GM12865 (cell line): ENCODE data around the gene ANKRD44.

Experiments used
- DNase-seq: peaks from one replicate; pipeline ENCODE4 v3.0.0; 2010; ENCODE audit warnings: low read depth
- H3K4me3 ChIP-seq: 2 replicates; pipeline ENCODE4 v1.5.1; 2011; ENCODE audit warnings: mild to moderate bottlenecking, low read depth, low read length, control low read depth
- TF ChIP-seq, protein P1 (sequence below): IDR thresholded peaks from 2 replicates; pipeline ENCODE4 v1.5.1; 2011; ENCODE audit warnings: low read length, control low read depth, low read depth, inconsistent platforms; ENCODE audit not compliant: insufficient read depth; ENCODE audit errors: missing control alignments

ANKRD44 gene

DNA sequence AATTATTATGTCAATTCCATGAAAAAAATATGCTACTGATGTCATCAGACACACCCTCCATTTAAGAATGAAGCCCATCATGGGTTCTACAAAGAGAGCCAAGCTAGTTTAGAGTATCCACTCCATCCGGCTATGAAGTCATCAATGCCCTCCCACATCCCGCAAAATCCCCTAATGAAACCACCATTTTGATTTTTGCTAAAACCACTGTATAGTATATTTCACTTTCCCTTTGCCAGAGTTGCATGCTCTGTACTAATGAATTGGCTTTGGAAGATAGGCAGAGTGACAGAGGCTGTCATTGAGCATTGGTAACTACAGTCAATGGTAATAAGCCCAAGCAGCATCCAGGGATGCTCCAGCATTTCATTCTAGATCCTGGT is 118.6 kb downstream of the ANKRD44 start:
- peak; percentile 79 for DNase-seq
- H3K4me3 ChIP-seq = no peak overlapping the region
- TF ChIP-seq, protein P1, sequence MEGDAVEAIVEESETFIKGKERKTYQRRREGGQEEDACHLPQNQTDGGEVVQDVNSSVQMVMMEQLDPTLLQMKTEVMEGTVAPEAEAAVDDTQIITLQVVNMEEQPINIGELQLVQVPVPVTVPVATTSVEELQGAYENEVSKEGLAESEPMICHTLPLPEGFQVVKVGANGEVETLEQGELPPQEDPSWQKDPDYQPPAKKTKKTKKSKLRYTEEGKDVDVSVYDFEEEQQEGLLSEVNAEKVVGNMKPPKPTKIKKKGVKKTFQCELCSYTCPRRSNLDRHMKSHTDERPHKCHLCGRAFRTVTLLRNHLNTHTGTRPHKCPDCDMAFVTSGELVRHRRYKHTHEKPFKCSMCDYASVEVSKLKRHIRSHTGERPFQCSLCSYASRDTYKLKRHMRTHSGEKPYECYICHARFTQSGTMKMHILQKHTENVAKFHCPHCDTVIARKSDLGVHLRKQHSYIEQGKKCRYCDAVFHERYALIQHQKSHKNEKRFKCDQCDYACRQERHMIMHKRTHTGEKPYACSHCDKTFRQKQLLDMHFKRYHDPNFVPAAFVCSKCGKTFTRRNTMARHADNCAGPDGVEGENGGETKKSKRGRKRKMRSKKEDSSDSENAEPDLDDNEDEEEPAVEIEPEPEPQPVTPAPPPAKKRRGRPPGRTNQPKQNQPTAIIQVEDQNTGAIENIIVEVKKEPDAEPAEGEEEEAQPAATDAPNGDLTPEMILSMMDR = no peak

DNA sequence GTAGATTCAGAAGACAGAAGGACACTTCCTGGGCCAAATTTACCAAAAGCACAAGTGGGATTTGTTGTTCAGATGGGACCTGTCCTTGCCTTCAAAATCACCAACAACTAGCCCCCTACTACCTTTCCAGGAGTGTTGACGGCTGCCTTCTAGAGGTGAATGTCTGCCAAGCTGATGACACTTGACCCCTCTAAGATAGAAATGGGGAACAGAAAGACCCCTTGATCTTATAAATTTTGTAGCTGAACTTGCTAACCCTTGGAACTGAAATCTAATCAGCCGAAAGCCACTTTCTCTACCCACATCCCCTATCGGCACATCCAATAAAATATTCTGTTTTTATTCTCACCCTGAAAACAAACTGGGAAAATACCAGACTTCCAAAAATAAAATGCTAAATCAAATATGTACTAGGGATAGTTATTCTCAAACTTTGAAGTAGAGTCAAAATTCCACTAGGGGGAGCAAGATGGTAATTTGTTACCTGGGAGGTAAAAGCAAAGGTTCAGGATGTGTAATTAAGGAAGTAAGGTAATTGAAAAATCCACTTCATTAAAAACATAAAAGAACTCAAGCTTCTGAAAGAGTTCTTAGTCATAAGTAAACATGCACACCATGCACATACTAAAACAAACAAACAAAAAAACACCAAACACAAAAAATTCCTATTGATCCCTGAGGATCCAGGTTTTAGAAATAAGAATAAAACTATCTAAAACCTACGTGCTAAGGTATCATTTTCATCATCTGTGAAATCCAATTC is 119.2 kb downstream of the ANKRD44 start:
- TF ChIP-seq, protein P1 = peak; percentile 44
- H3K4me3 ChIP-seq = no peak overlapping the region
- peak; percentile 68 for DNase-seq

DNA sequence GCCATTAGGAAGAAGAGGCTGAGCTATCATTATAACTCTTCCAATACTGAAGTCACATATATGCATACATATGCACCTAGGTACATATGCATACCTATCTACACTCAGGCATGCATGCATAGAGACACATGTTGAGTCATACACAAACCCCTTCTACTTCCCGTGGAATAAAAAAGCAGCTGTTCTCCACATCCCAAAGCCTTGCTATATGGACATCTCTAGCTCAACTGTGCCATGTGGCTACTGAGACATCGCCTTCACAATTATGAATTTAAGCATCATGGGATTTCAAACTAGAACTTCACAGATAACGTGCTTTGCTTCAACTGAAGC is 120.5 kb downstream of the ANKRD44 start:
- no peak overlapping the region for H3K4me3 ChIP-seq
- TF ChIP-seq, protein P1 = no peak
- DNase-seq = no peak

DNA sequence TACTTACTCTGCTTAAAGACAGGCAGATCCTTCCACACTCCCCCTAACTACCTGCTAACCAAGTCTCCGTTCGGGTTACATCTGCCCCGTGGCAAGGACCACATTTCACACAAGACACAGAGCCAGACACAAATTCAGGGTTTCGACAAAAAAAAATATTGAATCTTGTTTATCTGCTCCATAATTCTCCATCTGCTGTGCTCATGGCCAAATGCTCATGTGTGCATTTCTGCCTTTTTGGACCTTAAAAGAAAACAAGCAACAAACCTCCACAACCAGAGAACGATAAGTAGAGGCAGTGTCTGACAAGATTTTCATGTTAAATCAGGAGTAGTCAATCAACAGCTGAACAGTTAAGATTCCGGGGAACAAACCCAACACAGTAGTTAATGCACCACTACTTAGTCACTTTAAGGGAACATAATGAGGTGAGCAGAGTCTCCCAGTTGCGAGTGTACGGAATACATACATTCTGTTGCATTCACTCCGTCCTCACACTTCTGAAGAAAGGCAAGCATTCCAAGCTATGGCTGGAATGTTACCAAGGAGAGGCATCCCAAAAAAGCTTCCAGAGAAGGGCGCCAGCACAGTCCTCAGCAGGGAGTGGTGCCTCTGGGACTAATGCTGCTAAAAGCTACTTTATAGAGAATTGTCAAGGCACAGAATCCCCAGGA is 121.0 kb downstream of the ANKRD44 start:
- DNase-seq = no peak
- TF ChIP-seq, protein P1 = no peak
- no peak overlapping the region for H3K4me3 ChIP-seq

DNA sequence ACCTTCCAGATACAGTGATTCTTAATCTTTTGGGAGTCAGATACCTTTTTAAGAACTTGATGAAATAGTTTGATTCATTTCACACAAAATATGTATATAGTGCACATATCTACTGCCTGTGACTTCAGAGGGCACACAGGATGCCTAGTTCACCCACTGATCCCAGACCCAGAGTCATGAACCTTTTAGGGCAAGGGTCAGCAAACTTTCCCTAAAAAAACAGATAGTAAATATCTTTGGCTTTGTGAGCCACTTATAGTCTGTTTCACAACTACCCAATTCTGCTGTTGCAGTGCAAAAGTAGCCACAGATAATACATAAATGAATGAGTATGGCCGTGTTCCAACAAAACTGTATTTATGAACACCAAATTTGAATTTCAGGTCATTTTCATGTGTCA is 124.9 kb downstream of the ANKRD44 start:
- TF ChIP-seq, protein P1 = no peak
- DNase-seq = no peak
- H3K4me3 ChIP-seq = no peak overlapping the region

DNA sequence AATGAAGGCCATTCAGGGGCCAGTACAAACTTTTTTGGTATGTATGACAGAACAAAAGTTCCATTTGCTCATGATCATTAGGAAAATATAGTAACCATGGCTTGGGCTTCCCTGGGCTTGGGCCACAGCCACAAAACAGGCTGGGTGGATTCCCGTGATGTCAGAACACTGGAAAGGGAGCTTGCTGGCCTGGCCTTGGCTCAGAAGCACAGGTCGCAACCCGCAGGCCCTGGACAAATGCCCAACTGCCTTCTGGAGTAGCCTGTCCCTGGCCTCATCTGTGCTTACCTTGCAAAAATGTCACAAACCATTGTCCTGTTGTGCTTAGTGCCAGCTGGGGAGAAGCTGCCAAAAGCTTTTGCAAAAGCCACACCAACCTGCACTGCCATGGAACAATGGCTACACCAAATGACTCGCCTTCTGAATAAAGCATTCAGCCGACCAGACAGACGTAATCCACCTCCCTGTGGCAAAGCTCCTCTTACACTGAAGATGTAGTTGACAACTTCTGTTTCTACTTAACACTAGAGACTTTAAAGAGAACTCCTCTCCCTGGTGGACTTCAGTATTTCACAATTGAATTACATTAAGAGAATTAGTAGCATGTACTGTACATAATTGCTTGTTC is 125.5 kb downstream of the ANKRD44 start:
- TF ChIP-seq, protein P1 = no peak
- no peak overlapping the region for H3K4me3 ChIP-seq
- no peak for DNase-seq
